Measurements from ENCODE around the gene CUX1. TPM values are rescaled to one million over a fixed set of nuclear protein-coding genes. Genes with fewer than 3 reads are reported as not detected.

CUX1 gene
- total RNA-seq, 3 donors from 2014 or later, result 35.1 to 54.4 (median 41.1) TPM

- Histone ChIP-seq H3K9me3 (no peaks in the 10 kb centered on the region), H3K27ac (no peak overlapping the region), H3K4me3 (no peak overlapping the region), H3K36me3 (no peaks in the 10 kb centered on the region), H3K27me3 (no peaks in the 10 kb centered on the region), H3K4me1 (no peaks in the 10 kb centered on the region)
- intact Hi-C loops (cut with DNase I; ENCODE audit: low total_unique reads), result no loop called here
- no peak for DNase-seq (ENCODE audit: low spot score in 2 of 2)
- no peak for TF ChIP-seq POLR2A (IDR thresholded peaks at IDR 0.05)
- TF ChIP-seq POLR2AphosphoS5 (IDR thresholded peaks at IDR 0.05), result no peak
- no peak for TF ChIP-seq CTCF (IDR thresholded peaks at IDR 0.05)
These were observed 385.1 kb downstream of the CUX1 start for GRCh38 chr7:102202556-102202955.

GRCh38 chr7:102203218-102203617 lies 385.8 kb downstream of the CUX1 start:
- Histone ChIP-seq H3K36me3 (no peaks in the 10 kb centered on the region), H3K9me3 (no peaks in the 10 kb centered on the region), H3K4me3 (no peak overlapping the region), H3K4me1 (no peaks in the 10 kb centered on the region), H3K27ac (no peak overlapping the region), H3K27me3 (no peaks in the 10 kb centered on the region)
- intact Hi-C loops (cut with DNase I; ENCODE audit: low total_unique reads), result no loop called here
- TF ChIP-seq POLR2AphosphoS5 (IDR thresholded peaks at IDR 0.05) (no peak), CTCF (IDR thresholded peaks at IDR 0.05) (no peak), POLR2A (IDR thresholded peaks at IDR 0.05) (no peak)
- no peak for DNase-seq (ENCODE audit: low spot score in 2 of 2)

- H3K36me3 ChIP-seq, result no peaks in the 10 kb centered on the region
- intact Hi-C loops (cut with DNase I; ENCODE audit: low total_unique reads), result no loop called here
- TF ChIP-seq POLR2AphosphoS5 (IDR thresholded peaks at IDR 0.05) (no peak), POLR2A (IDR thresholded peaks at IDR 0.05) (no peak), CTCF (IDR thresholded peaks at IDR 0.05) (no peak)
- no peaks in the 10 kb centered on the region for H3K4me1 ChIP-seq
- no peak overlapping the region for H3K27ac ChIP-seq
- no peak for DNase-seq (ENCODE audit: low spot score in 2 of 2)
- H3K27me3 ChIP-seq, result no peaks in the 10 kb centered on the region
- no peak overlapping the region for H3K4me3 ChIP-seq
- H3K9me3 ChIP-seq, result no peaks in the 10 kb centered on the region
These were observed 386.8 kb downstream of the CUX1 start for GRCh38 chr7:102204212-102204611.

GRCh38 chr7:102205915-102206314 lies 388.5 kb downstream of the CUX1 start:
- Histone ChIP-seq H3K4me3 (no peak overlapping the region), H3K27me3 (no peaks in the 10 kb centered on the region), H3K9me3 (no peaks in the 10 kb centered on the region), H3K36me3 (no peaks in the 10 kb centered on the region), H3K4me1 (no peaks in the 10 kb centered on the region), H3K27ac (no peak overlapping the region)
- DNase-seq (ENCODE audit: low spot score in 2 of 2), result no peak
- intact Hi-C loops (cut with DNase I; ENCODE audit: low total_unique reads), result no loop called here
- no peak for TF ChIP-seq POLR2A (IDR thresholded peaks at IDR 0.05)
- TF ChIP-seq CTCF (IDR thresholded peaks at IDR 0.05), result no peak
- TF ChIP-seq POLR2AphosphoS5 (IDR thresholded peaks at IDR 0.05), result no peak

GRCh38 chr7:102208826-102209225 lies 391.4 kb downstream of the CUX1 start:
- Histone ChIP-seq H3K27ac (no peak overlapping the region), H3K27me3 (no peaks in the 10 kb centered on the region), H3K9me3 (no peaks in the 10 kb centered on the region), H3K36me3 (no peaks in the 10 kb centered on the region), H3K4me3 (no peak overlapping the region), H3K4me1 (no peaks in the 10 kb centered on the region)
- TF ChIP-seq POLR2A (IDR thresholded peaks at IDR 0.05), result no peak
- no peak for TF ChIP-seq POLR2AphosphoS5 (IDR thresholded peaks at IDR 0.05)
- no peak for TF ChIP-seq CTCF (IDR thresholded peaks at IDR 0.05)
- intact Hi-C loops (cut with DNase I; ENCODE audit: low total_unique reads), result no loop called here
- no peak for DNase-seq (ENCODE audit: low spot score in 2 of 2)

Data from breast epithelium (tissue), 4 donors.